ENCODE data around the gene ETNPPL.

DNA sequence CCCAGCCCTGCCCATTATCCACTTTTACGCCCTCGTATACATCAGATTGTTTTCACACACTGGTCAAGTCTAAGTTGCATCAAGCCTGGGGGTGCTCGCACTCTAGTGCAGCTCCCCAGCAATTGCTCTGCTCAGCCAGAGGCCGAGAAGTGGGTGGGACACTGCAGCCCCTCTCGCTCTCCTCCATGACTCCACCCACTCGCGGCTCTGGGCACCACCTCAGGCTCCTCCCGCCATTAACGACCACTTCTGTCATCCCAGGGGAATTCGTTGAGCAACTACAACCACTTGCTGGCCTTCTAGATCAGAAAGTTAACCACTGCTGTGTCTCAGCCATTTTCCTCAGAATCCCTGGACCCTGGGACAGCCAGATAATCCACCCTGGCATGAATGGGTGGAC, 53.6 kb downstream of the ETNPPL start:
- TF ChIP-seq, protein P1, sequence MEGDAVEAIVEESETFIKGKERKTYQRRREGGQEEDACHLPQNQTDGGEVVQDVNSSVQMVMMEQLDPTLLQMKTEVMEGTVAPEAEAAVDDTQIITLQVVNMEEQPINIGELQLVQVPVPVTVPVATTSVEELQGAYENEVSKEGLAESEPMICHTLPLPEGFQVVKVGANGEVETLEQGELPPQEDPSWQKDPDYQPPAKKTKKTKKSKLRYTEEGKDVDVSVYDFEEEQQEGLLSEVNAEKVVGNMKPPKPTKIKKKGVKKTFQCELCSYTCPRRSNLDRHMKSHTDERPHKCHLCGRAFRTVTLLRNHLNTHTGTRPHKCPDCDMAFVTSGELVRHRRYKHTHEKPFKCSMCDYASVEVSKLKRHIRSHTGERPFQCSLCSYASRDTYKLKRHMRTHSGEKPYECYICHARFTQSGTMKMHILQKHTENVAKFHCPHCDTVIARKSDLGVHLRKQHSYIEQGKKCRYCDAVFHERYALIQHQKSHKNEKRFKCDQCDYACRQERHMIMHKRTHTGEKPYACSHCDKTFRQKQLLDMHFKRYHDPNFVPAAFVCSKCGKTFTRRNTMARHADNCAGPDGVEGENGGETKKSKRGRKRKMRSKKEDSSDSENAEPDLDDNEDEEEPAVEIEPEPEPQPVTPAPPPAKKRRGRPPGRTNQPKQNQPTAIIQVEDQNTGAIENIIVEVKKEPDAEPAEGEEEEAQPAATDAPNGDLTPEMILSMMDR (IDR thresholded peaks at IDR 0.05): no peak
- no peak for TF ChIP-seq POLR2A (IDR thresholded peaks at IDR 0.05)
